NCI-H460 (cell line): Measurements from ENCODE around the gene RPL10. TPM values are rescaled to one million over a fixed set of nuclear protein-coding genes. Genes with fewer than 3 reads are reported as not detected.
A peak's percentile ranks its signal among the peaks of the same experiment; 100 is the strongest.
"Not testable (repeated sequence)": the region's sequence is repeated elsewhere in the genome, so short reads cannot be mapped to it uniquely, and the experiment has no call there.

Experiments
- DNase-seq: peaks from one replicate; pipeline ENCODE4 v3.0.0-alpha.2; 2016; ENCODE audit warnings: low read depth; ENCODE audit errors: extremely low read depth
- total RNA-seq: library from RNA; depleted of rRNA; stranded (reverse); fragments of >200 nt; shearing (Covaris generic); gene quantifications from 2 replicates; pipeline ENCODE4 v1.2.3, GENCODE V29; 2014

The RPL10 gene
- total RNA-seq, 1 experiment from 2014 or later: 5,948 TPM

GRCh38 chrX:154399527-154400368 is 1.6 kb downstream of the RPL10 start:
- no peak for DNase-seq

- not testable (repeated sequence) for DNase-seq
Measured at GRCh38 chrX:154400369-154400817, 2.2 kb downstream of the RPL10 start.

GRCh38 chrX:154401045-154401799 is 3.0 kb downstream of the RPL10 start:
- peak; percentile 49 for DNase-seq

GRCh38 chrX:154401918-154402621 is 3.9 kb downstream of the RPL10 start:
- DNase-seq: no peak

GRCh38 chrX:154402622-154403127 is 4.5 kb downstream of the RPL10 start:
- DNase-seq: no peak

GRCh38 chrX:154403192-154403591 is 5.0 kb downstream of the RPL10 start:
- no peak for DNase-seq

GRCh38 chrX:154403858-154404257 is 5.7 kb downstream of the RPL10 start:
- DNase-seq: no peak

GRCh38 chrX:154404625-154405192 is 6.5 kb downstream of the RPL10 start:
- DNase-seq: no peak

- DNase-seq: no peak
Measured at GRCh38 chrX:154408659-154409221, 10.6 kb downstream of the RPL10 start.

- peak; percentile 84 for DNase-seq
Measured at GRCh38 chrX:154409222-154409871, 11.2 kb downstream of the RPL10 start, which contains the start of gene DNASE1L1. TSS of gene DNASE1L1 (minus strand) at chrX:154409254. CDS start at chrX:154405568, 3,686 bp downstream.

- no peak for DNase-seq
Measured at GRCh38 chrX:154411981-154412340, 13.8 kb downstream of the RPL10 start.

GRCh38 chrX:154412468-154412867 is 14.3 kb downstream of the RPL10 start:
- no peak for DNase-seq

GRCh38 chrX:154413142-154413541 is 15.0 kb downstream of the RPL10 start:
- DNase-seq: no peak

GRCh38 chrX:154417157-154417556 is 19.0 kb downstream of the RPL10 start:
- no peak for DNase-seq

- DNase-seq: no peak
Measured at GRCh38 chrX:154419189-154419588, 21.0 kb downstream of the RPL10 start.

- no peak for DNase-seq
Measured at GRCh38 chrX:154419688-154420401, 21.7 kb downstream of the RPL10 start.

GRCh38 chrX:154420402-154420756 is 22.2 kb downstream of the RPL10 start:
- DNase-seq: no peak

GRCh38 chrX:154426916-154427770 is 29.0 kb downstream of the RPL10 start:
- DNase-seq: no peak
